Cardiac fibroblast (primary cell): ENCODE results near the gene MLX.
"Not testable (repeated sequence)": the region's sequence is repeated elsewhere in the genome, so short reads cannot be mapped to it uniquely, and the experiment has no call there.

Source experiments
- DNase-seq, 2 donors: peaks; one replicate each; pipeline versions ENCODE4 v3.0.0 to v3.0.0-alpha.2; 2010; ENCODE audit warnings: low read depth in 2 of 2
- H3K4me3 ChIP-seq, 2 donors: replicated peaks in 1 of 2; 1 replicate in 1 of 2; 2 replicates in 1 of 2; pipeline ENCODE4 v1.5.1; 2011; ENCODE audit warnings: low read depth in 2 of 2, low read length in 2 of 2, mild to moderate bottlenecking in 2 of 2, moderate library complexity in 1 of 2
- CTCF ChIP-seq: IDR thresholded peaks from one replicate; pipeline ENCODE4 v1.5.1; 2011; ENCODE audit warnings: low read depth, mild to moderate bottlenecking, low read length, inconsistent platforms

MLX gene

DNA sequence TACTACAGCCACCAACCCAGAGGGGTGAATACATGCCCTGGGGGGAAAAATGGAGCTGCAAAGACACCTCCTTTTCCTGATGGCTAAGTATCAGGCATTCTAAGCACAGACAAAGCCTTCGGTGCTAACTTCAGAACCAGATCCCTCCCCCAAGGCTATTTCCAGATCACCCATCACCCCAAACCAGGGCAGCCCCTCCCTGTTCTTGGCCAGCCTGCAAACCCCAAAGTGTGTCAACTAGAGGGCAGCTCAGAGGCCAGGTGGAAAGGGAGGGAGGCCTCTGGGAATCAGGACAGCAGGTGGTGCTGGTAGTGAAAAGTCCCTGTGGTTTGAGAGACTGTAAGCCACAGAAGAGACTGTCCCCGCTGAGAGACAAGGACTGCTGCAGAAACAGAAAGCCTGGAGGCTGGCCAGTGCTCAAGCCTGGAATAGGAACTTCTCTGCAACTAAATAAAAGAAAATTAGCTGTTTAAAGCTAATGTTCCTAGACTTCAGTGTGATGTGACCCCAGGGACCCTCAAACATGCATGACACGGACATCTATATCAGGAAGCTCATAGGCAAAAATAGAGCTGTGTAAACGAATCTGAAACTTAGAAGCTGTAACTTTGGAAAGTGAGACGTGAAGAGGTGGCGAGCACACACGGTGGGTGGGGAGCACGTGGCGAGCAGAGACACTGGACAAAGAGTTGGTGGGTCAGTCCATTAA lies 51.7 kb downstream of the MLX start:
- no peak for TF ChIP-seq CTCF
- peak in 1 of 2 donors; percentile 23 for DNase-seq
- H3K4me3 ChIP-seq: no peak overlapping the region

- not testable (repeated sequence) for DNase-seq, H3K4me3 ChIP-seq
Observed at GRCh38 chr17:42621987-42622386, 55.1 kb downstream of the MLX start.
